PC-9 (cell line): Measurements from ENCODE around the gene BTRC. TPM values are rescaled to one million over a fixed set of nuclear protein-coding genes. Genes with fewer than 3 reads are reported as not detected.

Experiments used
- BruUV-seq: library from RNA; stranded (reverse); fragments of 400-500 nt; replicated peaks from 2 replicates; lab custom pipeline; 2021; lab: Mats Ljungman, UMichigan
- CTCF ChIA-PET: fragments of 300-600 bp; sonication (Branson Sonifier 250); formaldehyde crosslinking; loops from one replicate; lab custom pipeline; 2022; ENCODE audit warnings: antibody characterized with exemption; lab: Charles Lee
- POLR2A ChIA-PET: fragments of 300-600 bp; sonication (Branson Sonifier 250); formaldehyde crosslinking; loops from one replicate; lab custom pipeline; 2022; ENCODE audit warnings: antibody characterized with exemption; ENCODE audit not compliant: unreplicated experiment; lab: Charles Lee
- DNase-seq, 2 experiments: peaks; one replicate each; pipeline versions ENCODE4 v3.0.0 to v3.0.0-alpha.2; 2015 to 2022; ENCODE audit warnings: mixed read lengths in 1 of 2
- H2AFZ ChIP-seq: fragments of 200-600 bp; sonication (generic); 2 replicates; pipeline ENCODE4 v1.8.1; 2017; ENCODE audit warnings: antibody characterized with exemption
- H3F3A ChIP-seq: fragments of 200-600 bp; sonication (generic); 2 replicates; pipeline ENCODE4 v1.8.1; 2017; ENCODE audit warnings: antibody characterized with exemption, mild to moderate bottlenecking, low read depth; ENCODE audit not compliant: insufficient read depth
- H3K27ac ChIP-seq: fragments of 200-600 bp; sonication (generic); 2 replicates; pipeline ENCODE4 v1.6.1; 2016; ENCODE audit warnings: mixed run types
- H3K27me3 ChIP-seq: fragments of 200-600 bp; sonication (generic); 2 replicates; pipeline ENCODE4 v1.6.1; 2016; ENCODE audit warnings: low read depth, mixed run types; ENCODE audit not compliant: insufficient read depth
- H3K36me3 ChIP-seq: fragments of 200-600 bp; sonication (generic); 2 replicates; pipeline ENCODE4 v1.6.1; 2016; ENCODE audit warnings: low read depth, mixed run types
- H3K4me1 ChIP-seq: fragments of 200-600 bp; sonication (generic); replicated peaks from 2 replicates; pipeline ENCODE4 v1.6.1; 2016; ENCODE audit warnings: mixed run types; ENCODE audit not compliant: insufficient read depth
- H3K4me2 ChIP-seq: fragments of 200-600 bp; sonication (generic); 2 replicates; pipeline ENCODE4 v1.6.1; 2017; ENCODE audit warnings: mixed run types
- H3K4me3 ChIP-seq: fragments of 200-600 bp; sonication (generic); 2 replicates; pipeline ENCODE4 v1.6.1; 2016; ENCODE audit warnings: mixed run types
- H3K79me2 ChIP-seq: fragments of 200-600 bp; sonication (generic); 2 replicates; pipeline ENCODE4 v1.6.1; 2017; ENCODE audit warnings: low read depth, mixed run types
- H3K9me2 ChIP-seq: fragments of 200-600 bp; sonication (generic); 2 replicates; pipeline ENCODE4 v1.8.1; 2017; ENCODE audit warnings: mild to moderate bottlenecking; ENCODE audit not compliant: insufficient read depth
- H3K9me3 ChIP-seq: fragments of 200-600 bp; sonication (generic); 2 replicates; pipeline ENCODE4 v1.8.1; 2016; ENCODE audit warnings: low read depth; ENCODE audit not compliant: insufficient read depth
- H4K20me1 ChIP-seq: fragments of 200-600 bp; sonication (generic); 2 replicates; pipeline ENCODE4 v1.8.1; 2017; ENCODE audit not compliant: insufficient read depth
- EZH2 ChIP-seq: fragments of 200-600 bp; sonication (generic); IDR thresholded peaks from 2 replicates; pipeline ENCODE4 v1.8.0; 2017; ENCODE audit warnings: antibody characterized with exemption, low read depth
- intact Hi-C: fragments of 100-400 bp; cut with micrococcal nuclease; formaldehyde crosslinking; loops from one replicate; pipeline ENCODE4 v1.10.0; 2022; ENCODE audit not compliant: unreplicated experiment
- total RNA-seq: library from RNA; stranded (reverse); gene quantifications from 2 replicates; pipeline ENCODE4 v1.2.3, GENCODE V29; 2021
- TF ChIP-seq, protein P1 (sequence below): fragments of 200-600 bp; sonication (generic); conservative IDR thresholded peaks from 2 replicates; pipeline ENCODE4 v1.6.1; 2017; ENCODE audit warnings: mixed run types, antibody characterized with exemption, mild to moderate bottlenecking, moderate library complexity

The BTRC gene
- total RNA-seq, 1 experiment from 2014 or later, result 15.6 TPM

DNA sequence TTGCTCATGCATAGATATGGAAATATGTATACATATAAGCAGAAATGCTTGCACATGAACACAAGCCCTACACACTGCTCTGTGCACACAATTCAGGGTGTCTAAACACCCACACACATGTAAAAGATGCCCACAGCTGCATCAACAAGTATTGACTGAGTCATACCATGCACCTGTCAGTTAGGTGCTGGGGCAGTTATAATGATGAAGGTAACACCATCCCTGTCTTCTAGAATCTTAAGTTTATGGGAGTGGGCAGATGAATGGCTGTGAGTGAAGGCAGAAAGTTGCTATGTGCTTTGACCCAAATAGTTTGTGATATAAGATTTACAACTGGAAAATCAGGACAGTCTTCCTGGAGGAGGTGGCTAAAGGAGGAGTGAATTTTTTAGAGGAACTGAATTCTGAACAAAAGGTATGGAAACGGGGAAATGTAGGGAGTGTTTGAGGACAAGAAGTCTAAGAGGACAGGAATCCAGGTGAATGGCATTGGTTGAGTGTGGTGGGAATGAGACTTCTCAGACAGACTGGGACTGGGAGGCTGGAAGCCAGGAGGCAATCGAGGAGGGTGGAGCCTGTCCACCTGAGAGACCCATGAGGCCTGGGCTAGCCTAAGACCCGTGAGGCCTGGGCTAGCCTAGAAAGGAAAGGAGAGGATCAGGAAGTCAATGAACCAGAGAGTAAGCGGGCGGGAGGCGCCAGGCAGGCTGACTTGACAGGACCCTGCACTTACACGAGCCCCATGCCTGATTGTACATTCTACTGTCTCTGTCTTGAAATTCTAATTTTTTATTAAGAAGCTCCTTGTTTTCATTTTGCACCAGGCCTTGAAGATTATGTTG, 213.4 kb downstream of the BTRC start:
- DNase-seq, result no peak
- ChIA-PET POLR2A (no interaction called here), CTCF (no interaction called here)
- H3K27ac ChIP-seq, result no peak overlapping the region
- H3K9me3 ChIP-seq, result no peaks in the 10 kb centered on the region
- no peaks in the 10 kb centered on the region for H3K4me1 ChIP-seq
- no peaks in the 10 kb centered on the region for H3K36me3 ChIP-seq
- no peaks in the 10 kb centered on the region for H3K9me2 ChIP-seq
- no peak overlapping the region for H3K4me2 ChIP-seq
- no peaks in the 10 kb centered on the region for H3F3A ChIP-seq
- no peak overlapping the region for H3K4me3 ChIP-seq
- H3K27me3 ChIP-seq, result peaks cover 15% of the 10 kb centered on the region
- no peak overlapping the region for H2AFZ ChIP-seq
- TF ChIP-seq, protein P1, sequence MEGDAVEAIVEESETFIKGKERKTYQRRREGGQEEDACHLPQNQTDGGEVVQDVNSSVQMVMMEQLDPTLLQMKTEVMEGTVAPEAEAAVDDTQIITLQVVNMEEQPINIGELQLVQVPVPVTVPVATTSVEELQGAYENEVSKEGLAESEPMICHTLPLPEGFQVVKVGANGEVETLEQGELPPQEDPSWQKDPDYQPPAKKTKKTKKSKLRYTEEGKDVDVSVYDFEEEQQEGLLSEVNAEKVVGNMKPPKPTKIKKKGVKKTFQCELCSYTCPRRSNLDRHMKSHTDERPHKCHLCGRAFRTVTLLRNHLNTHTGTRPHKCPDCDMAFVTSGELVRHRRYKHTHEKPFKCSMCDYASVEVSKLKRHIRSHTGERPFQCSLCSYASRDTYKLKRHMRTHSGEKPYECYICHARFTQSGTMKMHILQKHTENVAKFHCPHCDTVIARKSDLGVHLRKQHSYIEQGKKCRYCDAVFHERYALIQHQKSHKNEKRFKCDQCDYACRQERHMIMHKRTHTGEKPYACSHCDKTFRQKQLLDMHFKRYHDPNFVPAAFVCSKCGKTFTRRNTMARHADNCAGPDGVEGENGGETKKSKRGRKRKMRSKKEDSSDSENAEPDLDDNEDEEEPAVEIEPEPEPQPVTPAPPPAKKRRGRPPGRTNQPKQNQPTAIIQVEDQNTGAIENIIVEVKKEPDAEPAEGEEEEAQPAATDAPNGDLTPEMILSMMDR, result no peak
- no peak for TF ChIP-seq EZH2
- intact Hi-C loops, result no loop called here
- no TSS peak for BruUV-seq
- no peaks in the 10 kb centered on the region for H3K79me2 ChIP-seq
- no peaks in the 10 kb centered on the region for H4K20me1 ChIP-seq

DNA sequence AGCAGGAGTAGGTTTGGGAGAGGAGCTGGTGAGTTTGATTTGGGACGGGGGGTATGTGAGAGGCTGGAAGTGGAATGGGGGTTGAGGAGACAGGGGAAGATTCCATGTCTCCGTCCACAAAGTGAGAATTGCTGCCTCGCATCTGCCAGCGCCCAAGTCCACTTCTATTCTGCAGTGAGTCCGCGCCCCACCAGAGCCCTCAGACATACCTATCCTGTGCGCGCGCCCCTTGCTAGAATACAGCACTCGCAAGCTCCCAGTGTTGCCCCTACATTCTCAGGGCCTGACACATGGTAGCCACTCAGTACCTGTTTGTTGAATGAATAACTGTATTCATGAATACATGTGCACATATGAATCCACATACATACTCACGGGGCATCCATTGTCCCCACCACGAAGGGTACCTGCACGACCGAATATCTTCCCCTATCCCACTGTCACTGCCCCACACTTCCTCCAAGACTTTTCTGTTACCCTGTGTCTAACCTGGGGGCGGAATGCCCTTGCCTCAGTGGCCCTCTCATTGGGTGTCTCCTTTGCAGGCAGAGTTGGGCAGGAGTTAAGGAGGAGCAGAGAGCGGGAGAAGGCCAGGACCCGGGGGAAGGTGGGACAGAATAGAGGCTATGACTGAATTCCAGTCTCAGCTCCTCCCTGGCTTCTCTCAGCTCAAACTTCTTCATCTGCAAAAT, 214.2 kb downstream of the BTRC start:
- H2AFZ ChIP-seq, result no peak overlapping the region
- intact Hi-C loops, result no loop called here
- H3K4me3 ChIP-seq, result no peak overlapping the region
- no peaks in the 10 kb centered on the region for H3F3A ChIP-seq
- H3K4me2 ChIP-seq, result no peak overlapping the region
- H3K9me3 ChIP-seq, result no peaks in the 10 kb centered on the region
- CTCF ChIA-PET, result no interaction called here
- DNase-seq, result no peak
- no peaks in the 10 kb centered on the region for H3K4me1 ChIP-seq
- no peaks in the 10 kb centered on the region for H3K79me2 ChIP-seq
- H4K20me1 ChIP-seq, result no peaks in the 10 kb centered on the region
- BruUV-seq, result no TSS peak
- TF ChIP-seq, protein P1, result no peak
- TF ChIP-seq EZH2, result no peak
- H3K27me3 ChIP-seq, result peaks cover 15% of the 10 kb centered on the region
- no peak overlapping the region for H3K27ac ChIP-seq
- no peaks in the 10 kb centered on the region for H3K36me3 ChIP-seq
- POLR2A ChIA-PET, result no interaction called here
- H3K9me2 ChIP-seq, result no peaks in the 10 kb centered on the region

DNA sequence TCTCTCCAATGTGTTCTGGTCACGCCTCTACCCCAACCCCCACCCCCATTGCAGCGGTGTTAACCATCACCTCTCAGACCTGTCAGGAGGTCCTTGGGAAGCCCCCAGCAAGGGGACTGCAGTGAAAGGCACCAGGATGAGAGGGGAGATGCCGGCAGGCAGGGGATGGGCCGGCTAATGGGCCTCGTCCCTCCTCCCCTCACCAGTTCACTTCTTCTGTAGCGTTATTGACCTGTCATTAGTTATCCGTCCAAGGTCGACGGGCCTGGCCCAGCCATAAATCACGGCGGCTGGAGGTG, 215.3 kb downstream of the BTRC start:
- no peak overlapping the region for H3K4me3 ChIP-seq
- H3K4me1 ChIP-seq, result no peaks in the 10 kb centered on the region
- H3K9me2 ChIP-seq, result no peaks in the 10 kb centered on the region
- H3K27me3 ChIP-seq, result peaks cover 15% of the 10 kb centered on the region
- POLR2A ChIA-PET, result no interaction called here
- no peak overlapping the region for H3K4me2 ChIP-seq
- DNase-seq, result no peak
- no peaks in the 10 kb centered on the region for H3K9me3 ChIP-seq
- CTCF ChIA-PET, result interaction anchor here (0.6 to 1.0 kb wide), 4 partner anchors 102 to 409 kb away, joined by 3 to 6 read pairs (median 4); no protein-coding TSS in a partner anchor
- no peaks in the 10 kb centered on the region for H4K20me1 ChIP-seq
- H3K36me3 ChIP-seq, result no peaks in the 10 kb centered on the region
- H3K27ac ChIP-seq, result no peak overlapping the region
- H2AFZ ChIP-seq, result no peak overlapping the region
- no peaks in the 10 kb centered on the region for H3K79me2 ChIP-seq
- TF ChIP-seq, protein P1, result no peak
- no peak for TF ChIP-seq EZH2
- H3F3A ChIP-seq, result no peaks in the 10 kb centered on the region
- intact Hi-C loops, result no loop called here
- no TSS peak for BruUV-seq
